ENCODE results near the gene AS3MT.

AS3MT gene

GRCh38 chr10:102930720-102931119 is 61.5 kb downstream of the AS3MT start:
- TF ChIP-seq TEAD4 (IDR thresholded peaks at IDR 0.05) (no peak), EGR1 (IDR thresholded peaks at IDR 0.05) (no peak), TAF1 (IDR thresholded peaks at IDR 0.05; ENCODE audit: low read depth) (no peak), NFIC (IDR thresholded peaks at IDR 0.05) (no peak), RAD21 (IDR thresholded peaks at IDR 0.05; ENCODE audit: low read depth) (no peak), USF1 (IDR thresholded peaks at IDR 0.05) (no peak), CEBPB (IDR thresholded peaks at IDR 0.05) (no peak), CREB1 (IDR thresholded peaks at IDR 0.05; ENCODE audit: low read depth) (no peak), REST (IDR thresholded peaks at IDR 0.05; ENCODE audit: low read depth) (no peak), EP300 (IDR thresholded peaks at IDR 0.05; ENCODE audit: borderline replicate concordance) (no peak), FOXM1 (IDR thresholded peaks at IDR 0.05; ENCODE audit: borderline replicate concordance, low read depth) (no peak), YY1 (IDR thresholded peaks at IDR 0.05; ENCODE audit: low read depth) (no peak), MAX (IDR thresholded peaks at IDR 0.05) (no peak)

GRCh38 chr10:102931643-102932042 is 62.4 kb downstream of the AS3MT start:
- TF ChIP-seq TCF12 (IDR thresholded peaks at IDR 0.05; ENCODE audit: low read depth): no peak
- no peak for TF ChIP-seq RAD21 (IDR thresholded peaks at IDR 0.05; ENCODE audit: low read depth)
- TF ChIP-seq TEAD4 (IDR thresholded peaks at IDR 0.05): no peak
- no peak for TF ChIP-seq MAX (IDR thresholded peaks at IDR 0.05)
- no peak for TF ChIP-seq CREB1 (IDR thresholded peaks at IDR 0.05; ENCODE audit: low read depth)
- no peak for TF ChIP-seq EGR1 (IDR thresholded peaks at IDR 0.05)
- TF ChIP-seq FOXM1 (IDR thresholded peaks at IDR 0.05; ENCODE audit: borderline replicate concordance, low read depth): no peak
- no peak for TF ChIP-seq NFIC (IDR thresholded peaks at IDR 0.05)
- no peak for TF ChIP-seq EP300 (IDR thresholded peaks at IDR 0.05; ENCODE audit: borderline replicate concordance)
- TF ChIP-seq CEBPB (IDR thresholded peaks at IDR 0.05): no peak
- TF ChIP-seq REST (IDR thresholded peaks at IDR 0.05; ENCODE audit: low read depth): no peak
- TF ChIP-seq USF1 (IDR thresholded peaks at IDR 0.05): no peak
- no peak for TF ChIP-seq TAF1 (IDR thresholded peaks at IDR 0.05; ENCODE audit: low read depth)
- no peak for TF ChIP-seq YY1 (IDR thresholded peaks at IDR 0.05; ENCODE audit: low read depth)

- no peak for TF ChIP-seq MAX (IDR thresholded peaks at IDR 0.05)
- no peak for TF ChIP-seq USF1 (IDR thresholded peaks at IDR 0.05)
Measured at GRCh38 chr10:102935505-102935904, 66.2 kb downstream of the AS3MT start.

- TF ChIP-seq USF1 (IDR thresholded peaks at IDR 0.05) (no peak), TEAD4 (IDR thresholded peaks at IDR 0.05) (no peak), EGR1 (IDR thresholded peaks at IDR 0.05) (no peak), TAF1 (IDR thresholded peaks at IDR 0.05; ENCODE audit: low read depth) (no peak), CEBPB (IDR thresholded peaks at IDR 0.05) (no peak), NFIC (IDR thresholded peaks at IDR 0.05) (no peak)
Measured at GRCh38 chr10:102935939-102936605, 66.8 kb downstream of the AS3MT start.

GRCh38 chr10:102941401-102941800 is 72.1 kb downstream of the AS3MT start:
- TF ChIP-seq CEBPB (IDR thresholded peaks at IDR 0.05) (no peak), TEAD4 (IDR thresholded peaks at IDR 0.05) (no peak), USF1 (IDR thresholded peaks at IDR 0.05) (no peak), MAX (IDR thresholded peaks at IDR 0.05) (no peak), FOXM1 (IDR thresholded peaks at IDR 0.05; ENCODE audit: borderline replicate concordance, low read depth) (no peak), TAF1 (IDR thresholded peaks at IDR 0.05; ENCODE audit: low read depth) (no peak), CREB1 (IDR thresholded peaks at IDR 0.05; ENCODE audit: low read depth) (no peak), NFIC (IDR thresholded peaks at IDR 0.05) (no peak), EGR1 (IDR thresholded peaks at IDR 0.05) (no peak), REST (IDR thresholded peaks at IDR 0.05; ENCODE audit: low read depth) (no peak), EP300 (IDR thresholded peaks at IDR 0.05; ENCODE audit: borderline replicate concordance) (no peak), YY1 (IDR thresholded peaks at IDR 0.05; ENCODE audit: low read depth) (no peak), TCF12 (IDR thresholded peaks at IDR 0.05; ENCODE audit: low read depth) (no peak), RAD21 (IDR thresholded peaks at IDR 0.05; ENCODE audit: low read depth) (no peak), ZBTB7A (IDR thresholded peaks at IDR 0.05; ENCODE audit: low read depth) (no peak)
